C4-2B (cell line): ENCODE results near the gene MSI2.

Experiments
- H3K27ac ChIP-seq: fragments of 450-650 bp; 2 replicates; pipeline ENCODE4 v1.5.1; 2017
- CTCF ChIP-seq: fragments of 450-650 bp; conservative IDR thresholded peaks from 2 replicates; pipeline ENCODE4 v1.5.1; 2017; ENCODE audit warnings: mild to moderate bottlenecking
- ZFX ChIP-seq: fragments of 450-650 bp; IDR thresholded peaks from 2 replicates; pipeline ENCODE4 v1.6.1; 2017

Gene MSI2

GRCh38 chr17:57438066-57438731, 181.9 kb downstream of the MSI2 start:
- TF ChIP-seq ZFX (no peak), CTCF (no peak)
- H3K27ac ChIP-seq, result no peak overlapping the region

- H3K27ac ChIP-seq, result no peak overlapping the region
- no peak for TF ChIP-seq ZFX
- TF ChIP-seq CTCF, result no peak
Observed at GRCh38 chr17:57439651-57440050, 183.3 kb downstream of the MSI2 start.

- no peak overlapping the region for H3K27ac ChIP-seq
Observed at GRCh38 chr17:57440522-57441269, 184.4 kb downstream of the MSI2 start.

GRCh38 chr17:57441270-57441600, 184.9 kb downstream of the MSI2 start:
- TF ChIP-seq CTCF (no peak), ZFX (no peak)
- H3K27ac ChIP-seq, result no peak overlapping the region

More at GRCh38 chr17:57440522-57441269, 184.4 kb downstream of the MSI2 start:
- TF ChIP-seq CTCF (no peak), ZFX (no peak)

GRCh38 chr17:57442401-57442823, 186.1 kb downstream of the MSI2 start:
- TF ChIP-seq CTCF (no peak), ZFX (no peak)
- H3K27ac ChIP-seq, result no peak overlapping the region

GRCh38 chr17:57442914-57443571, 186.7 kb downstream of the MSI2 start:
- TF ChIP-seq ZFX (no peak), CTCF (no peak)
- H3K27ac ChIP-seq, result no peak overlapping the region

- TF ChIP-seq ZFX (no peak), CTCF (no peak)
- H3K27ac ChIP-seq, result no peak overlapping the region
Observed at GRCh38 chr17:57443781-57444180, 187.5 kb downstream of the MSI2 start.
